Measurements from ENCODE around the gene SNX9.

SNX9 gene

DNA sequence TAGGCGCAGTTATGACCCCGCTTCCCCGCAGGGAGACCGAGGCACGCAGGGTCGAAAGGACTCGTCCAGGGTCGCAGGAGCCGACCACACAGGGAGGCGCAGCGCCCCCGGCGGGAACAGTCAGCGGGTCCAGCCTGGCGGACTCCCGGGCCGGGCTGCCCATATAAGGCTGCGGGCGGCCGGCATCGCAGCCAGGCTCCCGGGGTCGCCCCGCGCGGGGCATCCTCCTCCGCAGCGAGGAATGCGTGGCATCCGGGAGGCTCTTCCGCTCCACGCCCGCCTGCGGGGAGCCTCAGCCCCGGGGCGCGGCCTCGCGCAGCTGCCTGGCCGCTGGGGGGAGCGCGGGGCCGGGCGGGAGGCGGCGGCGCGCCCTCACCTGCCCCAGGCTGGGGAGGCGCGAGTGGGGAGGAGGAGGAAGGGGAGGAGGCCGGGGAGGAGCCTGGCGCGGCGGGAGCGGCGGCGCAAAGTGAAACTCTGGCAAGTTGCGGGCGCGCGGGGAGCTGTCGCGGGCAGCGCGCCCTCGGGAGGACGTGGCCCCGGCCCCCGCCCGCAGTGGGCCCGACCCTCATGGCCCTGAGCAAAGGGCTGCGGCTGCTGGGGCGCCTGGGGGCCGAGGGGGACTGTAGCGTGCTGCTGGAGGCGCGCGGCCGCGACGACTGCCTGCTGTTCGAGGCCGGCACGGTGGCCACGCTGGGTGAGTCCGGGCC lies 158.5 kb downstream of the SNX9 start, which contains the start of gene SYNJ2 (continued):
- TF ChIP-seq, protein P1, sequence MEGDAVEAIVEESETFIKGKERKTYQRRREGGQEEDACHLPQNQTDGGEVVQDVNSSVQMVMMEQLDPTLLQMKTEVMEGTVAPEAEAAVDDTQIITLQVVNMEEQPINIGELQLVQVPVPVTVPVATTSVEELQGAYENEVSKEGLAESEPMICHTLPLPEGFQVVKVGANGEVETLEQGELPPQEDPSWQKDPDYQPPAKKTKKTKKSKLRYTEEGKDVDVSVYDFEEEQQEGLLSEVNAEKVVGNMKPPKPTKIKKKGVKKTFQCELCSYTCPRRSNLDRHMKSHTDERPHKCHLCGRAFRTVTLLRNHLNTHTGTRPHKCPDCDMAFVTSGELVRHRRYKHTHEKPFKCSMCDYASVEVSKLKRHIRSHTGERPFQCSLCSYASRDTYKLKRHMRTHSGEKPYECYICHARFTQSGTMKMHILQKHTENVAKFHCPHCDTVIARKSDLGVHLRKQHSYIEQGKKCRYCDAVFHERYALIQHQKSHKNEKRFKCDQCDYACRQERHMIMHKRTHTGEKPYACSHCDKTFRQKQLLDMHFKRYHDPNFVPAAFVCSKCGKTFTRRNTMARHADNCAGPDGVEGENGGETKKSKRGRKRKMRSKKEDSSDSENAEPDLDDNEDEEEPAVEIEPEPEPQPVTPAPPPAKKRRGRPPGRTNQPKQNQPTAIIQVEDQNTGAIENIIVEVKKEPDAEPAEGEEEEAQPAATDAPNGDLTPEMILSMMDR (tag by site-specific recombination; IDR thresholded peaks at IDR 0.05), result 0 out of 2 replicates have a peak, but pooled peaks have one; percentile 39
- TF ChIP-seq, protein P2, sequence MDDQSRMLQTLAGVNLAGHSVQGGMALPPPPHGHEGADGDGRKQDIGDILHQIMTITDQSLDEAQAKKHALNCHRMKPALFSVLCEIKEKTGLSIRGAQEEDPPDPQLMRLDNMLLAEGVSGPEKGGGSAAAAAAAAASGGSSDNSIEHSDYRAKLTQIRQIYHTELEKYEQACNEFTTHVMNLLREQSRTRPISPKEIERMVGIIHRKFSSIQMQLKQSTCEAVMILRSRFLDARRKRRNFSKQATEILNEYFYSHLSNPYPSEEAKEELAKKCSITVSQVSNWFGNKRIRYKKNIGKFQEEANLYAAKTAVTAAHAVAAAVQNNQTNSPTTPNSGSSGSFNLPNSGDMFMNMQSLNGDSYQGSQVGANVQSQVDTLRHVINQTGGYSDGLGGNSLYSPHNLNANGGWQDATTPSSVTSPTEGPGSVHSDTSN (CRISPR knock-in tag; IDR thresholded peaks at IDR 0.05), result peak; percentile 25; the same call in 1 of the 2 replicates
- TF ChIP-seq, protein P3, sequence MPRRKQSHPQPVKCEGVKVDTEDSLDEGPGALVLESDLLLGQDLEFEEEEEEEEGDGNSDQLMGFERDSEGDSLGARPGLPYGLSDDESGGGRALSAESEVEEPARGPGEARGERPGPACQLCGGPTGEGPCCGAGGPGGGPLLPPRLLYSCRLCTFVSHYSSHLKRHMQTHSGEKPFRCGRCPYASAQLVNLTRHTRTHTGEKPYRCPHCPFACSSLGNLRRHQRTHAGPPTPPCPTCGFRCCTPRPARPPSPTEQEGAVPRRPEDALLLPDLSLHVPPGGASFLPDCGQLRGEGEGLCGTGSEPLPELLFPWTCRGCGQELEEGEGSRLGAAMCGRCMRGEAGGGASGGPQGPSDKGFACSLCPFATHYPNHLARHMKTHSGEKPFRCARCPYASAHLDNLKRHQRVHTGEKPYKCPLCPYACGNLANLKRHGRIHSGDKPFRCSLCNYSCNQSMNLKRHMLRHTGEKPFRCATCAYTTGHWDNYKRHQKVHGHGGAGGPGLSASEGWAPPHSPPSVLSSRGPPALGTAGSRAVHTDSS (tag by site-specific recombination; IDR thresholded peaks at IDR 0.05), result 0 out of 2 replicates have a peak, but pooled peaks have one; percentile 53
- TF ChIP-seq, protein P4, sequence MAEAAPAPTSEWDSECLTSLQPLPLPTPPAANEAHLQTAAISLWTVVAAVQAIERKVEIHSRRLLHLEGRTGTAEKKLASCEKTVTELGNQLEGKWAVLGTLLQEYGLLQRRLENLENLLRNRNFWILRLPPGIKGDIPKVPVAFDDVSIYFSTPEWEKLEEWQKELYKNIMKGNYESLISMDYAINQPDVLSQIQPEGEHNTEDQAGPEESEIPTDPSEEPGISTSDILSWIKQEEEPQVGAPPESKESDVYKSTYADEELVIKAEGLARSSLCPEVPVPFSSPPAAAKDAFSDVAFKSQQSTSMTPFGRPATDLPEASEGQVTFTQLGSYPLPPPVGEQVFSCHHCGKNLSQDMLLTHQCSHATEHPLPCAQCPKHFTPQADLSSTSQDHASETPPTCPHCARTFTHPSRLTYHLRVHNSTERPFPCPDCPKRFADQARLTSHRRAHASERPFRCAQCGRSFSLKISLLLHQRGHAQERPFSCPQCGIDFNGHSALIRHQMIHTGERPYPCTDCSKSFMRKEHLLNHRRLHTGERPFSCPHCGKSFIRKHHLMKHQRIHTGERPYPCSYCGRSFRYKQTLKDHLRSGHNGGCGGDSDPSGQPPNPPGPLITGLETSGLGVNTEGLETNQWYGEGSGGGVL (tag by site-specific recombination; IDR thresholded peaks at IDR 0.05), result peak; percentile 86
- TF ChIP-seq ZNF660 (tag by site-specific recombination; IDR thresholded peaks at IDR 0.05), result 0 out of 2 replicates have a peak, but pooled peaks have one; percentile 77
- TF ChIP-seq IKZF3 (tag by site-specific recombination; IDR thresholded peaks at IDR 0.05), result peak; percentile 30; the same call in 1 of the 2 replicates

DNA sequence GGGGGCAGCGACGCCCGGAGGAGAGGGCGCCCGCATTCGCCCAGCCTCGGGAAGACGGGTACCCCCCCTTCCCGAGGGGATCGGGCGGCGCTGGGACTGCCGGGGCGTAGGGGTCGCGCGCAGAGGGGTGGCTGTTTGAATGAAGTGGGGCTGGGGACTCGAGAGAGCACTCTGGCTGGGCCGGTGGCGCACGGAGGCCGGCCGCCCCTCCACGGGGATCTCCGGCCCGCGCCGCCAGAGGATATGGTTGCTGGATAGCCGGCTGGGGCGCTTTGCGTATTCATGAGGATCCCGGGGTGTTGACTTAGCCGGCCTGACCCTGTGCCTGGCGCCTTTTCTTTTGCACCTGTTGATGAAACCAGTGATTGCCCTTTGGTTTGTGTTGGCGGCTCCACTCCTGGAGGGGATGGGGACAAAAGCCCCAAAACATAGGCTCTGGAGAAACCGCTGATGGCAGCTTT lies 159.1 kb downstream of the SNX9 start:
- H3K36me3 ChIP-seq (ENCODE audit: control insufficient read depth in 2 of 2, insufficient read depth in 1 of 2, low read length in 2 of 2), result no peaks in the 10 kb centered on the region
- ChIA-PET CTCF (interaction anchor here (0.6 to 3.3 kb wide), 9 partner anchors 20 to 789 kb away, joined by 3 to 22 read pairs (median 3); no protein-coding TSS in a partner anchor), POLR2A (interaction anchor here (0.7 to 2.1 kb wide), 3 partner anchors 30 to 90 kb away, joined by 3 to 7 read pairs (median 3); no protein-coding TSS in a partner anchor)
- peak overlapping the region; percentile 71 for H3K4me3 ChIP-seq (ENCODE audit: low read depth, low read length)
- no peaks in the 10 kb centered on the region for H3K9me3 ChIP-seq (ENCODE audit: control insufficient read depth, insufficient read depth, low read depth, low read length)
- H3K4me1 ChIP-seq (ENCODE audit: control insufficient read depth, insufficient read depth, low read length), result peaks cover 12% of the 10 kb centered on the region
- peak overlapping the region; percentile 81; the same call in 1 of the 2 replicates for H3K27ac ChIP-seq (ENCODE audit: extremely low read depth, low read depth, low read length)
- TF ChIP-seq, protein P2 (CRISPR knock-in tag; IDR thresholded peaks at IDR 0.05), result 0 out of 2 replicates have a peak, but pooled peaks have one; percentile 1
- TF ChIP-seq, protein P5, sequence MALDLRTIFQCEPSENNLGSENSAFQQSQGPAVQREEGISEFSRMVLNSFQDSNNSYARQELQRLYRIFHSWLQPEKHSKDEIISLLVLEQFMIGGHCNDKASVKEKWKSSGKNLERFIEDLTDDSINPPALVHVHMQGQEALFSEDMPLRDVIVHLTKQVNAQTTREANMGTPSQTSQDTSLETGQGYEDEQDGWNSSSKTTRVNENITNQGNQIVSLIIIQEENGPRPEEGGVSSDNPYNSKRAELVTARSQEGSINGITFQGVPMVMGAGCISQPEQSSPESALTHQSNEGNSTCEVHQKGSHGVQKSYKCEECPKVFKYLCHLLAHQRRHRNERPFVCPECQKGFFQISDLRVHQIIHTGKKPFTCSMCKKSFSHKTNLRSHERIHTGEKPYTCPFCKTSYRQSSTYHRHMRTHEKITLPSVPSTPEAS (tag by site-specific recombination; IDR thresholded peaks at IDR 0.05), result no peak
- peak; percentile 64 for TF ChIP-seq ZNF335 (tag by site-specific recombination; conservative IDR thresholded peaks at IDR 0.05)
- TF ChIP-seq ZNF155 (tag by site-specific recombination; IDR thresholded peaks at IDR 0.05), result no peak
- peak; percentile 66 for TF ChIP-seq ZBTB8A (tag by site-specific recombination; IDR thresholded peaks at IDR 0.05)
- no peak for TF ChIP-seq ZNF677 (tag by site-specific recombination; IDR thresholded peaks at IDR 0.05)
- TF ChIP-seq, protein P6, sequence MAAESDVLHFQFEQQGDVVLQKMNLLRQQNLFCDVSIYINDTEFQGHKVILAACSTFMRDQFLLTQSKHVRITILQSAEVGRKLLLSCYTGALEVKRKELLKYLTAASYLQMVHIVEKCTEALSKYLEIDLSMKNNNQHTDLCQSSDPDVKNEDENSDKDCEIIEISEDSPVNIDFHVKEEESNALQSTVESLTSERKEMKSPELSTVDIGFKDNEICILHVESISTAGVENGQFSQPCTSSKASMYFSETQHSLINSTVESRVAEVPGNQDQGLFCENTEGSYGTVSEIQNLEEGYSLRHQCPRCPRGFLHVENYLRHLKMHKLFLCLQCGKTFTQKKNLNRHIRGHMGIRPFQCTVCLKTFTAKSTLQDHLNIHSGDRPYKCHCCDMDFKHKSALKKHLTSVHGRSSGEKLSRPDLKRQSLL (tag by site-specific recombination; IDR thresholded peaks at IDR 0.05), result no peak
- no peak for TF ChIP-seq MYNN (tag by site-specific recombination; IDR thresholded peaks at IDR 0.05; ENCODE audit: borderline replicate concordance)
- TF ChIP-seq, protein P7, sequence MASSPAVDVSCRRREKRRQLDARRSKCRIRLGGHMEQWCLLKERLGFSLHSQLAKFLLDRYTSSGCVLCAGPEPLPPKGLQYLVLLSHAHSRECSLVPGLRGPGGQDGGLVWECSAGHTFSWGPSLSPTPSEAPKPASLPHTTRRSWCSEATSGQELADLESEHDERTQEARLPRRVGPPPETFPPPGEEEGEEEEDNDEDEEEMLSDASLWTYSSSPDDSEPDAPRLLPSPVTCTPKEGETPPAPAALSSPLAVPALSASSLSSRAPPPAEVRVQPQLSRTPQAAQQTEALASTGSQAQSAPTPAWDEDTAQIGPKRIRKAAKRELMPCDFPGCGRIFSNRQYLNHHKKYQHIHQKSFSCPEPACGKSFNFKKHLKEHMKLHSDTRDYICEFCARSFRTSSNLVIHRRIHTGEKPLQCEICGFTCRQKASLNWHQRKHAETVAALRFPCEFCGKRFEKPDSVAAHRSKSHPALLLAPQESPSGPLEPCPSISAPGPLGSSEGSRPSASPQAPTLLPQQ (tag by site-specific recombination; IDR thresholded peaks at IDR 0.05), result 0 out of 2 replicates have a peak, but pooled peaks have one; percentile 18
- TF ChIP-seq KLF8 (tag by site-specific recombination; IDR thresholded peaks at IDR 0.05), result peak; percentile 29; the same call in 1 of the 2 replicates
- TF ChIP-seq ZFP3 (tag by site-specific recombination; IDR thresholded peaks at IDR 0.05; ENCODE audit: low read depth), result no peak
- TF ChIP-seq, protein P8, sequence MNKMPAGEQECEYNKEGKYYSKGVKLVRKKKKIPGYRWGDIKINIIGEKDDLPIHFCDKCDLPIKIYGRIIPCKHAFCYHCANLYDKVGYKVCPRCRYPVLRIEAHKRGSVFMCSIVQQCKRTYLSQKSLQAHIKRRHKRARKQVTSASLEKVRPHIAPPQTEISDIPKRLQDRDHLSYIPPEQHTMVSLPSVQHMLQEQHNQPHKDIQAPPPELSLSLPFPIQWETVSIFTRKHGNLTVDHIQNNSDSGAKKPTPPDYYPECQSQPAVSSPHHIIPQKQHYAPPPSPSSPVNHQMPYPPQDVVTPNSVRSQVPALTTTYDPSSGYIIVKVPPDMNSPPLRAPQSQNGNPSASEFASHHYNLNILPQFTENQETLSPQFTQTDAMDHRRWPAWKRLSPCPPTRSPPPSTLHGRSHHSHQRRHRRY (tag by site-specific recombination; IDR thresholded peaks at IDR 0.05), result no peak
- TF ChIP-seq OSR2 (tag by site-specific recombination; IDR thresholded peaks at IDR 0.05), result no peak

Data from HEK293 (cell line).